Neural cell (in vitro differentiated cells): ENCODE measurements around the gene KAT2A.

Experiments
- CTCF ChIP-seq: fragments of 450-650 bp; IDR thresholded peaks from 2 replicates; pipeline ENCODE4 v1.5.1; 2014; ENCODE audit warnings: antibody characterized with exemption, mild to moderate bottlenecking, moderate library complexity; ENCODE audit not compliant: poor library complexity, severe bottlenecking
- EP300 ChIP-seq: fragments of 450-650 bp; conservative IDR thresholded peaks from 2 replicates; pipeline ENCODE4 v1.6.1; 2014; ENCODE audit warnings: antibody characterized with exemption, mild to moderate bottlenecking, moderate library complexity; ENCODE audit not compliant: poor library complexity, severe bottlenecking

DNA sequence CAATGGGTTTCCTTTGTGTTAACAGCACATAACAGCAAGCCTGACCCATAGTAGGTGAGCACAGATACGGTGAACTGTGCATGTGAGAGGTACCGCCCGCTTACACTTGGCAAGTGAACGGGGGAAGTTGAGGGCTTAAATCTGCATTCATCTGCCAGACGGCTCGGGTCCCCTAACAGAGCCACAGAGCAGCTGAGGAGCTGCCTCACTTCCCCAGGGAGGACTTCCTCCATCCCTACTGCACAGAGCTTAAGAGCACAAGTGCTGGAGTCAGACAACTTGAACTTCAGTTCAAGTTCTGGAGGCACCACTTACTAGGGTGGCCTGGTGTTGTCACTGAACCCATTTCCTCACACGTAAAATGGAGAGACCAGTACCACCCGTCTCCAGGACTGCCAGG, 20.2 kb upstream of the KAT2A start:
- TF ChIP-seq EP300: no peak
- no peak for TF ChIP-seq CTCF
